GM15510 (cell line): ENCODE results near the gene ZNF81.

Source experiments
- POLR2A ChIP-seq: IDR thresholded peaks from 3 replicates; pipeline ENCODE4 v1.6.1; 2011; ENCODE audit warnings: borderline replicate concordance; ENCODE audit not compliant: insufficient read length; ENCODE audit errors: extremely low read depth

ZNF81 gene

GRCh38 chrX:47880927-47881326, 44.2 kb downstream of the ZNF81 start:
- no peak for TF ChIP-seq POLR2A

GRCh38 chrX:47885501-47885900, 48.8 kb downstream of the ZNF81 start:
- no peak for TF ChIP-seq POLR2A

GRCh38 chrX:47898024-47898423, 61.3 kb downstream of the ZNF81 start:
- no peak for TF ChIP-seq POLR2A

- TF ChIP-seq POLR2A: no peak
Measured at GRCh38 chrX:47900833-47901232, 64.1 kb downstream of the ZNF81 start.

GRCh38 chrX:47902161-47902560, 65.5 kb downstream of the ZNF81 start:
- no peak for TF ChIP-seq POLR2A

GRCh38 chrX:47915886-47916493, 79.3 kb downstream of the ZNF81 start:
- no peak for TF ChIP-seq POLR2A

- TF ChIP-seq POLR2A: no peak
Measured at GRCh38 chrX:47918274-47918673, 81.6 kb downstream of the ZNF81 start.

- TF ChIP-seq POLR2A: no peak
Measured at GRCh38 chrX:47927212-47927611, 90.5 kb downstream of the ZNF81 start.

GRCh38 chrX:47933946-47934345, 97.2 kb downstream of the ZNF81 start:
- no peak for TF ChIP-seq POLR2A

- TF ChIP-seq POLR2A: no peak
Measured at GRCh38 chrX:47936224-47936939, 99.7 kb downstream of the ZNF81 start.

GRCh38 chrX:47936940-47937317, 100.2 kb downstream of the ZNF81 start:
- TF ChIP-seq POLR2A: no peak

GRCh38 chrX:47940448-47940847, 103.7 kb downstream of the ZNF81 start:
- TF ChIP-seq POLR2A: no peak

GRCh38 chrX:47941423-47941822, 104.7 kb downstream of the ZNF81 start:
- no peak for TF ChIP-seq POLR2A

GRCh38 chrX:47956016-47956415, 119.3 kb downstream of the ZNF81 start:
- TF ChIP-seq POLR2A: no peak

- no peak for TF ChIP-seq POLR2A
Measured at GRCh38 chrX:47958761-47959342, 122.2 kb downstream of the ZNF81 start.

- TF ChIP-seq POLR2A: no peak
Measured at GRCh38 chrX:47960406-47960805, 123.7 kb downstream of the ZNF81 start.
